ENCODE data around the gene SMAD6.

SMAD6 gene

DNA sequence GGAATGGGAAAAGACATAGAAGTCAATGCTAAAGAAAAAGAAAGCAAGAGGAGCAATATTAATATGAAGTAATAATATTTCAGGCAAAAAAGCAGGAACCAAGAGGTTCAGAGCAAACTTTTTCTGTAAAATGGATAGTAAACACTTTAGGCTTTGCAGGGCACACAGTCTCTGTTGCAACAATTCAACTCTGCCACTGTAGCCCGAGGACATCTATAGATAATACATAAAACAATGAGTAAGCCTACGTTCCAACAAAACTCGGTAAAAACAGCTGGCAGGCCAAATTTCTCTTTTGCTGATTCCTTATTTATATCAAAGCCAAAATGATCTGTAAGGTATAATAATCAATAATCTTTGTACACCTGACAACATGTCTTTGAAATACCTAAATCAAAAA, 56.8 kb downstream of the SMAD6 start:
- Mint-ChIP-seq H3K27me3 (ENCODE audit: low read depth, poor library complexity) (peaks cover 3% of the 10 kb centered on the region), H3K9me3 (peaks cover 16% of the 10 kb centered on the region), H3K4me3 (no peak overlapping the region), H3K27ac (peak overlapping the region; percentile 10), H3K4me1 (peaks cover 57% of the 10 kb centered on the region), H3K36me3 (ENCODE audit: low read depth) (peaks cover 41% of the 10 kb centered on the region)
- no peak for DNase-seq
- TF ChIP-seq, protein P1, sequence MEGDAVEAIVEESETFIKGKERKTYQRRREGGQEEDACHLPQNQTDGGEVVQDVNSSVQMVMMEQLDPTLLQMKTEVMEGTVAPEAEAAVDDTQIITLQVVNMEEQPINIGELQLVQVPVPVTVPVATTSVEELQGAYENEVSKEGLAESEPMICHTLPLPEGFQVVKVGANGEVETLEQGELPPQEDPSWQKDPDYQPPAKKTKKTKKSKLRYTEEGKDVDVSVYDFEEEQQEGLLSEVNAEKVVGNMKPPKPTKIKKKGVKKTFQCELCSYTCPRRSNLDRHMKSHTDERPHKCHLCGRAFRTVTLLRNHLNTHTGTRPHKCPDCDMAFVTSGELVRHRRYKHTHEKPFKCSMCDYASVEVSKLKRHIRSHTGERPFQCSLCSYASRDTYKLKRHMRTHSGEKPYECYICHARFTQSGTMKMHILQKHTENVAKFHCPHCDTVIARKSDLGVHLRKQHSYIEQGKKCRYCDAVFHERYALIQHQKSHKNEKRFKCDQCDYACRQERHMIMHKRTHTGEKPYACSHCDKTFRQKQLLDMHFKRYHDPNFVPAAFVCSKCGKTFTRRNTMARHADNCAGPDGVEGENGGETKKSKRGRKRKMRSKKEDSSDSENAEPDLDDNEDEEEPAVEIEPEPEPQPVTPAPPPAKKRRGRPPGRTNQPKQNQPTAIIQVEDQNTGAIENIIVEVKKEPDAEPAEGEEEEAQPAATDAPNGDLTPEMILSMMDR (IDR thresholded peaks at IDR 0.05) = no peak

DNA sequence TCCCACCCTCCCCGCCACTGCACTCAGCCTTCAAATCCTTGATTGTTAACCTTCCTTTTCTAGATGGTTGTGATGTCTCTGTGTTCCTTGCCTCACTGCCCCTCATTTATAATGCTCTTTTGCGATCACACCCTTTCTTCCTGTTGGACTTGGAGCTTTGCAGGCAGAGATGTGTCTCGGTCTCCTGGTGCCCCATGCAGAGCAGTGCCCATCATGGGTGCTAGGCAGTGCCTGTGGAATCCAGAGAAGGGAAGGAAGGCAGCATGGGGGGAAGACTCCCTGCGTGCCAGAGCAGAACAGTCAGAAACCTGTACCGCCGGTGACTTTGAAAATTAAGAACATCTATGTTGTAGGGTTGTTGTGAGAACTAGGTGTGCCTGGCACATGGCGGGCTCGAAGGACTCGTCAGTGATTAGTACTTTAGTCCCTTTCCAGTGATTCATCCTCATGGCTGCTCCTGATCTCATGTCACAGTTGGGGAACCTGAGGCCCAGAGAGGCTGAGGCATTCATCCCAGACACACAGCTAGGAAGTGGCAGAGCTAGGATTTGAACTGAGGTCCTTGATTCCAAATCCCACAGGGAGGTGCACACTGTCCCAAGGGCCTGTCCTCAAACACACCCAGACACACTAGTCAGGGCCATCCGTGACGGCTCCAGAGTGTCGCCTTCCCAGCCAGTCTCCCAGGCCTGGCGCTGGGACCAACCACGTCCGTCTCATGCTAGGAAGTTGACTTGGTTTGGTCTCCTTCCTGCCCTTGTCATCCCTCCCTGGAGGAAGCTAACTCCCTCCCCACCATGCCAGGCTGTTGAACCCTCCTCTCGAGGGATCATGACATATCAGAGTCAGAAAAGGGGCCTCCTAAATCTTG, 58.3 kb downstream of the SMAD6 start:
- peaks cover 26% of the 10 kb centered on the region for H3K36me3 Mint-ChIP-seq (ENCODE audit: low read depth)

DNA sequence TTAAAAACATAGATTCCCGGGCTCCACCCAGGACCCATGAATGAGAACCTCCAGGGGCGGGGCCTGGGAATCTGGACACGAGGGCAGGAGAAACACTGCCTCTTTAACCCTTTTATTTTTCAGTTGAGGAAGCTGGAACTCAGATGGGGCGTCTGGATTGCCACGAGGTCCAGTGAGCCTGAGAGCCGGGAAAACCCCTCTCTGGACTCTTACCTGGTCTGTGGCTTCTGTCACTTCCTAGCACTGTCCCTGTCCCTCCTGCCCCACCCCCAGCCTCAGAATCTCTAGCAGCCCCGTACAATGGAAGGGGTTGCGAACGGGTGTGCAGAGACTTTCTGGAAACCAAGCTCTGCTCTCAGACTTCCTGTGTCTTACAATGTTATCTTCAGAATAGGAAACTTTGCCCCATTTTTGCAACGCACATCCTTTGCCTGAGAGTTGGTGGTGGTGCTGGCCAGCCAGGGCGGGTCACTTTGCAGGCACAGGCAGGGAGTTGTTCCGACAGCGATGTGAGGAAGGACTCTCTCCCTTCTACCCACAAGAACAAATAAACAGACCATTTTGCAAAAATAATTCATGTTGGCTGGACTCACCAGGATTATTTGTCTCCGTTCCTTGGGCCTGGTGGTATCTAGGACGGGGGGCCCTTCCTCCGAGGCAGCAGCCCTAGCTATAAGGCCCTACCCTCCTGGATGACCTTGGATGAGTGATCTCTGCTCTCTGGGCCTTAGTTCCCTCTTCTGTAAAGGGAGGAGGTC, 59.1 kb downstream of the SMAD6 start:
- H3K9me3 Mint-ChIP-seq = no peaks in the 10 kb centered on the region
- peaks cover 20% of the 10 kb centered on the region for H3K36me3 Mint-ChIP-seq (ENCODE audit: low read depth)
- peaks cover 3% of the 10 kb centered on the region for H3K27me3 Mint-ChIP-seq (ENCODE audit: low read depth, poor library complexity)
- peak overlapping the region; percentile 83 for H3K27ac Mint-ChIP-seq
- H3K4me3 Mint-ChIP-seq = no peak overlapping the region
- DNase-seq = no peak
- peaks cover 67% of the 10 kb centered on the region for H3K4me1 Mint-ChIP-seq
- TF ChIP-seq, protein P1 (IDR thresholded peaks at IDR 0.05) = no peak

More for the DNA sequence above, 58.3 kb downstream of the SMAD6 start:
- DNase-seq = no peak
- peaks cover 2% of the 10 kb centered on the region for H3K9me3 Mint-ChIP-seq
- H3K27ac Mint-ChIP-seq = peak overlapping the region; percentile 83
- H3K4me1 Mint-ChIP-seq = peaks cover 59% of the 10 kb centered on the region
- no peak overlapping the region for H3K4me3 Mint-ChIP-seq
- TF ChIP-seq, protein P1 (IDR thresholded peaks at IDR 0.05) = no peak
- peaks cover 3% of the 10 kb centered on the region for H3K27me3 Mint-ChIP-seq (ENCODE audit: low read depth, poor library complexity)

DNA sequence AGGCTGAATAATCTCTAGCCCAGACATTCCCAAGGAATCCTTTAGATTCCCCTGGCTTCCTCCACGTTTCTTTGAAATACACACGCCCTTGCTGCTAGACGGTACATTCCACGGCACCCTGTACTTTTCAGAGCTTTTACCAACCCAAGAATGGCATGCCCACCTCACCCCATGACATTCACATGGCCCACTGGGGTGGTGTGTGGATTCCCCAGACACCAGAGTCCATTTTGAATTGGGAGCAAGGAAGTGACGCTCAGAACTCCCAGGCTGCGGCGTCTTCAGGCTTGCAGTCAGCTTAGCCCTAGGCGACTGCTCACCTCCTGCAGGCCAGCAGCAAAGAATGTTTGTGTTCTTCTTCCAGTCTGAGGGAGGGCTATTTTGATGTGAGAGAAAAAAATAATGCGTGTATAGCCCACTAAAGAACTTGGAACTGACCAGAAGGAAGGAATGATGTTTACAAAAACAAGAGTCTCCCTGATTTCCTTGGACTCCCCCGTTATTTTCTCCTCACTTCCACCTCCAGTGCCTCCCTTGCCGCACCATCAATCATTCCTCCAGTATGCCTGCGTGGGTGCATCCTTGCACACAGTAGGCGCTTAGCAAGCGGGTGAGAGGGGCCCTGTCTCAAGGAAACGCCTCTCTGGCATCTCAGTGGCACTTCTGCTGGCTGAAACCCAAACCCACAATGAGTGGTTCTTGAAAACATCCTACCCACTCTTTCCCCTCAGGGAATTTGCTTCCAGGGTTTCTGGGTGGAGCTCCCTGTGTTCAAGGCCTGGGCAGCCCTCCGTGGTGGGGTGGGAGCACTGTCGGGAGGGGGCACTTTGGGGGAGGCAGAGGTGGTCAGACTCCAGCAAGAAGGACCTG, 59.9 kb downstream of the SMAD6 start:
- no peak overlapping the region for H3K4me3 Mint-ChIP-seq
- H3K27ac Mint-ChIP-seq = peak overlapping the region; percentile 86

More for the DNA sequence above, 59.9 kb downstream of the SMAD6 start:
- Mint-ChIP-seq H3K4me1 (peaks cover 75% of the 10 kb centered on the region), H3K9me3 (no peaks in the 10 kb centered on the region), H3K27me3 (ENCODE audit: low read depth, poor library complexity) (peaks cover 3% of the 10 kb centered on the region), H3K36me3 (ENCODE audit: low read depth) (peaks cover 14% of the 10 kb centered on the region)
- TF ChIP-seq, protein P1 (IDR thresholded peaks at IDR 0.05) = no peak
- no peak for DNase-seq
